OCI-LY1 (cell line): ENCODE results near the gene LYPD8.
"Not testable (repeated sequence)": the region's sequence is repeated elsewhere in the genome, so short reads cannot be mapped to it uniquely, and the experiment has no call there.

Experiments
- H2AFZ ChIP-seq: fragments of 200-600 bp; sonication (generic), shearing (Covaris generic); 2 replicates; pipeline ENCODE4 v1.6.0; 2014; ENCODE audit warnings: antibody characterized with exemption, mild to moderate bottlenecking, low read length
- H3F3A ChIP-seq: fragments of 200-600 bp; sonication (generic), shearing (Covaris generic); 2 replicates; pipeline ENCODE4 v1.6.0; 2014; ENCODE audit warnings: mild to moderate bottlenecking, antibody characterized with exemption, low read length, moderate library complexity; ENCODE audit not compliant: insufficient read depth
- H3K27ac ChIP-seq: fragments of 200-600 bp; sonication (generic); 2 replicates; pipeline ENCODE4 v1.5.1; 2014; ENCODE audit warnings: low read length, mixed run types, mild to moderate bottlenecking, low read depth; ENCODE audit not compliant: poor library complexity, severe bottlenecking
- H3K27me3 ChIP-seq: fragments of 200-600 bp; sonication (generic); 2 replicates; pipeline ENCODE4 v1.6.0; 2014; ENCODE audit warnings: antibody characterized with exemption, mild to moderate bottlenecking, low read length, moderate library complexity; ENCODE audit not compliant: insufficient read depth
- H3K36me3 ChIP-seq: fragments of 200-600 bp; sonication (generic); 2 replicates; pipeline ENCODE4 v1.6.1; 2014; ENCODE audit warnings: mild to moderate bottlenecking, antibody characterized with exemption, low read length, moderate library complexity, mixed read lengths; ENCODE audit not compliant: insufficient read depth
- H3K4me1 ChIP-seq: fragments of 200-600 bp; sonication (generic); 2 replicates; pipeline ENCODE4 v1.5.1; 2014; ENCODE audit warnings: mild to moderate bottlenecking, low read length, moderate library complexity; ENCODE audit not compliant: insufficient read depth, severe bottlenecking
- H3K4me2 ChIP-seq: fragments of 200-600 bp; sonication (generic), shearing (Covaris generic); 2 replicates; pipeline ENCODE4 v1.6.1; 2014; ENCODE audit warnings: low read length
- H3K4me3 ChIP-seq: fragments of 200-600 bp; sonication (generic); 2 replicates; pipeline ENCODE4 v1.5.1; 2014; ENCODE audit warnings: low read length, low read depth, mild to moderate bottlenecking, mixed read lengths; ENCODE audit not compliant: poor library complexity, severe bottlenecking
- H3K79me2 ChIP-seq: fragments of 200-600 bp; shearing (Covaris generic); 2 replicates; pipeline ENCODE4 v1.6.1; 2016; ENCODE audit warnings: mixed run types, low read length, mixed read lengths; ENCODE audit not compliant: insufficient read depth
- H3K9ac ChIP-seq: fragments of 200-600 bp; sonication (generic), shearing (Covaris generic); 2 replicates; pipeline ENCODE4 v1.6.1; 2014; ENCODE audit warnings: mild to moderate bottlenecking, low read length, mixed read lengths
- H3K9me2 ChIP-seq: fragments of 200-600 bp; sonication (generic), shearing (Covaris generic); 2 replicates; pipeline ENCODE4 v1.6.1; 2014; ENCODE audit warnings: low read depth, mild to moderate bottlenecking, low read length, mixed read lengths
- H3K9me3 ChIP-seq: fragments of 200-600 bp; shearing (Covaris generic); 2 replicates; pipeline ENCODE4 v1.6.1; 2014; ENCODE audit warnings: low read length, mixed read lengths
- H4K20me1 ChIP-seq: fragments of 200-600 bp; sonication (generic), shearing (Covaris generic); 2 replicates; pipeline ENCODE4 v1.6.0; 2016; ENCODE audit warnings: mild to moderate bottlenecking, low read length; ENCODE audit not compliant: insufficient read depth
- CTCF ChIP-seq: fragments of 200-600 bp; sonication (generic), shearing (Covaris generic); IDR thresholded peaks from 2 replicates; pipeline ENCODE4 v1.5.1; 2017; ENCODE audit warnings: mild to moderate bottlenecking, antibody characterized with exemption, low read length, moderate library complexity, mixed read lengths
- EZH2 ChIP-seq: fragments of 200-600 bp; sonication (generic), shearing (Covaris generic); IDR thresholded peaks from 2 replicates; pipeline ENCODE4 v1.8.0; 2017; ENCODE audit warnings: borderline replicate concordance, mixed run types, mild to moderate bottlenecking, antibody characterized with exemption, low read length, moderate library complexity, mixed read lengths

LYPD8 gene

GRCh38 chr1:248755517-248755916 is at the start of gene LYPD8:
LYPD8 (minus strand) TSS chr1:248755759; CDS start chr1:248751081, 4,678 bp downstream.
- Histone ChIP-seq H3K27me3 (no peaks in the 10 kb centered on the region), H3K9me3 (no peaks in the 10 kb centered on the region), H2AFZ (no peak within 1 kb of the TSS), H3K9ac (no peak within 1 kb of the TSS), H4K20me1 (no peaks in the 10 kb centered on the region), H3F3A (no peaks in the 10 kb centered on the region), H3K27ac (no peak within 1 kb of the TSS), H3K4me1 (no peaks in the 10 kb centered on the region), H3K4me2 (no peak within 1 kb of the TSS), H3K36me3 (no peaks in the 10 kb centered on the region), H3K4me3 (no peak within 1 kb of the TSS), H3K9me2 (no peaks in the 10 kb centered on the region), H3K79me2 (no peaks in the 10 kb centered on the region)
- TF ChIP-seq CTCF (no peak), EZH2 (no peak)

- H3K36me3 ChIP-seq, result no peaks in the 10 kb centered on the region
- no peaks in the 10 kb centered on the region for H3K79me2 ChIP-seq
- H3K27ac ChIP-seq, result peak overlapping the region; percentile 13
- H2AFZ ChIP-seq, result no peak overlapping the region
- H3K4me1 ChIP-seq, result peaks cover 17% of the 10 kb centered on the region
- H3F3A ChIP-seq, result no peaks in the 10 kb centered on the region
- no peak overlapping the region for H3K4me3 ChIP-seq
- H3K9me2 ChIP-seq, result no peaks in the 10 kb centered on the region
- H3K9me3 ChIP-seq, result no peaks in the 10 kb centered on the region
- H3K9ac ChIP-seq, result no peak overlapping the region; the same call in 1 of the 2 replicates
- H3K4me2 ChIP-seq, result peak overlapping the region; percentile 33; the same call in 1 of the 2 replicates
- no peak for TF ChIP-seq EZH2
- TF ChIP-seq CTCF, result no peak
- no peaks in the 10 kb centered on the region for H3K27me3 ChIP-seq
- no peaks in the 10 kb centered on the region for H4K20me1 ChIP-seq
Observed at GRCh38 chr1:248804771-248805681, 49.5 kb upstream of the LYPD8 start.

GRCh38 chr1:248803501-248803900 is 47.9 kb upstream of the LYPD8 start:
- H4K20me1 ChIP-seq, H3K27me3 ChIP-seq, H3K4me2 ChIP-seq, H3K36me3 ChIP-seq, H3K9me3 ChIP-seq, H3K9ac ChIP-seq, H3K27ac ChIP-seq, H2AFZ ChIP-seq, H3F3A ChIP-seq, H3K4me3 ChIP-seq, H3K9me2 ChIP-seq, H3K79me2 ChIP-seq: not testable (repeated sequence)
- H3K4me1 ChIP-seq, result peaks cover 17% of the 10 kb centered on the region

GRCh38 chr1:248802454-248802853 is 46.9 kb upstream of the LYPD8 start:
- no peaks in the 10 kb centered on the region for H3F3A ChIP-seq
- no peaks in the 10 kb centered on the region for H3K36me3 ChIP-seq
- no peaks in the 10 kb centered on the region for H3K79me2 ChIP-seq
- no peak overlapping the region for H2AFZ ChIP-seq
- no peak overlapping the region for H3K4me2 ChIP-seq
- H3K9me3 ChIP-seq, result no peaks in the 10 kb centered on the region
- H3K27me3 ChIP-seq, result no peaks in the 10 kb centered on the region
- no peak overlapping the region for H3K4me3 ChIP-seq
- H4K20me1 ChIP-seq, result no peaks in the 10 kb centered on the region
- no peaks in the 10 kb centered on the region for H3K9me2 ChIP-seq
- H3K27ac ChIP-seq, result no peak overlapping the region
- peaks cover 17% of the 10 kb centered on the region for H3K4me1 ChIP-seq
- H3K9ac ChIP-seq, result no peak overlapping the region
- TF ChIP-seq EZH2 (no peak), CTCF (no peak)
